B cell (primary cell): ENCODE measurements around the gene CDS1.

Experiments used
- CTCF ChIP-seq: fragments of 200-600 bp; IDR thresholded peaks from one replicate; pipeline ENCODE4 v1.8.0; 2022; ENCODE audit warnings: antibody characterized with exemption, mild to moderate bottlenecking
- EZH2 ChIP-seq: IDR thresholded peaks from 2 replicates; pipeline ENCODE4 v1.6.1; 2012; ENCODE audit warnings: borderline replicate concordance, low read depth, mild to moderate bottlenecking, moderate library complexity, low read length; ENCODE audit not compliant: insufficient read depth, poor library complexity, severe bottlenecking

- TF ChIP-seq EZH2 (no peak), CTCF (no peak)
These were observed 3.5 kb upstream of the CDS1 start for GRCh38 chr4:84579403-84579776.
